ENCODE results near the gene LRIG1. TPM values are rescaled to one million over a fixed set of nuclear protein-coding genes. Genes with fewer than 3 reads are reported as not detected.
A peak's percentile ranks its signal among the peaks of the same experiment; 100 is the strongest.

Gene LRIG1
- total RNA-seq, 1 donor from 2014 or later, result 169 TPM

- Mint-ChIP-seq H3K27me3 (ENCODE audit: insufficient read depth, low read depth) (no peaks in the 10 kb centered on the region), H3K27ac (peak overlapping the region; percentile 44), H3K4me3 (no peak overlapping the region), H3K36me3 (peaks cover 10% of the 10 kb centered on the region), H3K9me3 (no peaks in the 10 kb centered on the region), H3K4me1 (peaks cover 88% of the 10 kb centered on the region)
- peak overlapping the region; percentile 97 for H3K4me2 ChIP-seq
- H3K9me3 ChIP-seq (ENCODE audit: low read depth), result no peaks in the 10 kb centered on the region
- DNase-seq (ENCODE audit: low spot score), result no peak
- no peak overlapping the region for H3K9ac ChIP-seq
- H3K27me3 ChIP-seq, result no peaks in the 10 kb centered on the region
- peaks cover 58% of the 10 kb centered on the region for H3F3A ChIP-seq (ENCODE audit: low read depth)
- TF ChIP-seq EZH2 (IDR thresholded peaks at IDR 0.05), result no peak
- TF ChIP-seq CTCF (IDR thresholded peaks at IDR 0.05), result no peak
- H3K4me1 ChIP-seq, result peaks cover 97% of the 10 kb centered on the region
- peak overlapping the region; percentile 94 for H3K27ac ChIP-seq
- H3K79me2 ChIP-seq (ENCODE audit: low read depth), result peaks cover 100% of the 10 kb centered on the region
- H4K20me1 ChIP-seq (ENCODE audit: low read depth), result peaks cover 100% of the 10 kb centered on the region
- no peaks in the 10 kb centered on the region for H3K36me3 ChIP-seq
- no peak overlapping the region for H2AFZ ChIP-seq (replicated peaks)
- H3K4me3 ChIP-seq, result peak overlapping the region; percentile 99
Observed at GRCh38 chr3:66490214-66490613, 10.6 kb downstream of the LRIG1 start.

GRCh38 chr3:66489581-66489980 lies 11.2 kb downstream of the LRIG1 start:
- Mint-ChIP-seq H3K4me1 (peaks cover 84% of the 10 kb centered on the region), H3K27me3 (ENCODE audit: insufficient read depth, low read depth) (no peaks in the 10 kb centered on the region), H3K27ac (peak overlapping the region; percentile 72), H3K4me3 (no peak overlapping the region), H3K36me3 (peaks cover 10% of the 10 kb centered on the region), H3K9me3 (no peaks in the 10 kb centered on the region)
- TF ChIP-seq EZH2phosphoT487 (IDR thresholded peaks at IDR 0.05), result no peak
- TF ChIP-seq EZH2 (IDR thresholded peaks at IDR 0.05), result no peak
- no peak for TF ChIP-seq CTCF (IDR thresholded peaks at IDR 0.05)
- Histone ChIP-seq H3K9ac (no peak overlapping the region), H3K4me3 (peak overlapping the region; percentile 99), H3K9me3 (ENCODE audit: low read depth) (no peaks in the 10 kb centered on the region), H3K4me1 (peaks cover 96% of the 10 kb centered on the region), H2AFZ (replicated peaks) (no peak overlapping the region), H3K4me2 (peak overlapping the region; percentile 97), H3F3A (ENCODE audit: low read depth) (peaks cover 56% of the 10 kb centered on the region), H4K20me1 (ENCODE audit: low read depth) (peaks cover 100% of the 10 kb centered on the region), H3K27ac (peak overlapping the region; percentile 94), H3K79me2 (ENCODE audit: low read depth) (peaks cover 100% of the 10 kb centered on the region), H3K27me3 (no peaks in the 10 kb centered on the region), H3K36me3 (no peaks in the 10 kb centered on the region)
- no peak for DNase-seq (ENCODE audit: low spot score)

- TF ChIP-seq EZH2phosphoT487 (IDR thresholded peaks at IDR 0.05), result no peak
- TF ChIP-seq CTCF (IDR thresholded peaks at IDR 0.05), result no peak
- no peak for TF ChIP-seq EZH2 (IDR thresholded peaks at IDR 0.05)
- Histone ChIP-seq H3K4me3 (no peak overlapping the region), H3K27ac (no peak overlapping the region), H3K36me3 (no peaks in the 10 kb centered on the region), H3K9me3 (ENCODE audit: low read depth) (no peaks in the 10 kb centered on the region), H3K27me3 (no peaks in the 10 kb centered on the region), H3K4me2 (peak overlapping the region; percentile 97), H3K9ac (no peak overlapping the region), H3K4me1 (peaks cover 96% of the 10 kb centered on the region), H3F3A (ENCODE audit: low read depth) (peaks cover 56% of the 10 kb centered on the region), H4K20me1 (ENCODE audit: low read depth) (peaks cover 100% of the 10 kb centered on the region), H2AFZ (replicated peaks) (no peak overlapping the region), H3K79me2 (ENCODE audit: low read depth) (peaks cover 100% of the 10 kb centered on the region)
- Mint-ChIP-seq H3K4me3 (no peak overlapping the region), H3K27me3 (ENCODE audit: insufficient read depth, low read depth) (no peaks in the 10 kb centered on the region), H3K36me3 (peaks cover 13% of the 10 kb centered on the region), H3K9me3 (no peaks in the 10 kb centered on the region), H3K27ac (peak overlapping the region; percentile 72), H3K4me1 (peaks cover 83% of the 10 kb centered on the region)
- no peak for DNase-seq (ENCODE audit: low spot score)
Observed at GRCh38 chr3:66489115-66489514, 11.7 kb downstream of the LRIG1 start.

Measured in neural progenitor cell (in vitro differentiated cells).